Thymus (tissue), 11 donors: ENCODE measurements around the gene IFRD2. TPM values are rescaled to one million over a fixed set of nuclear protein-coding genes. Genes with fewer than 3 reads are reported as not detected.
A peak's percentile ranks its signal among the peaks of the same experiment; 100 is the strongest.

Source experiments
- DNase-seq, 9 donors: peaks; one replicate each; pipeline ENCODE4 v3.0.0-alpha.2; 2013; ENCODE audit warnings: low spot score in 9 of 9, low read depth in 6 of 9, missing footprints in 1 of 9
- H3K27ac ChIP-seq, 2 donors: one replicate each; pipeline ENCODE4 v1.5.1; 2013; ENCODE audit warnings: control low read depth in 1 of 2, low read depth in 1 of 2, low read length in 1 of 2, mild to moderate bottlenecking in 1 of 2, moderate library complexity in 1 of 2
- H3K27me3 ChIP-seq, 2 donors: one replicate each; pipeline ENCODE4 v1.5.1; 2013; ENCODE audit warnings: low read length in 1 of 2; ENCODE audit not compliant: control insufficient read depth in 2 of 2, insufficient read depth in 1 of 2
- H3K36me3 ChIP-seq, 2 donors: one replicate each; pipeline ENCODE4 v1.5.1; 2013; ENCODE audit warnings: low read length in 1 of 2, mild to moderate bottlenecking in 1 of 2, moderate library complexity in 1 of 2; ENCODE audit not compliant: control insufficient read depth in 2 of 2, insufficient read depth in 2 of 2
- H3K4me1 ChIP-seq, 2 donors: one replicate each; pipeline ENCODE4 v1.5.1; 2013; ENCODE audit warnings: low read length in 2 of 2; ENCODE audit not compliant: control insufficient read depth in 2 of 2, insufficient read depth in 2 of 2
- H3K4me3 ChIP-seq, 2 donors: one replicate each; pipeline ENCODE4 v1.5.1; 2013; ENCODE audit warnings: low read length in 2 of 2, control low read depth in 1 of 2, mild to moderate bottlenecking in 1 of 2
- H3K9me3 ChIP-seq, 2 donors: one replicate each; pipeline ENCODE4 v1.5.1; 2013; ENCODE audit warnings: low read length in 1 of 2, mild to moderate bottlenecking in 1 of 2; ENCODE audit not compliant: control insufficient read depth in 2 of 2, insufficient read depth in 1 of 2
- WGBS: extraction: QIAGEN DNeasy Blood & Tissue Kit; methylation state at CpG from one replicate; pipeline ENCODE4 v1.1.7; 2013; 5-methylcytosine and 5-hydroxymethylcytosine counted together
- polyA plus RNA-seq: library from polyadenylated mRNA; stranded (reverse); fragments of 200-250 nt; gene quantifications from one replicate; pipeline ENCODE4 v1.2.3, GENCODE V29; 2013
- total RNA-seq: library from RNA; stranded (reverse); fragments of 120-200 nt; gene quantifications from one replicate; pipeline ENCODE4 v1.2.4, GENCODE V29; 2013
- donor health status: healthy.

The IFRD2 gene
- total and polyA plus RNA-seq, 2 donors, result 31.0 to 52.3 TPM

- no peaks in the 10 kb centered on the region for H3K27me3 ChIP-seq
- no peaks in the 10 kb centered on the region for H3K36me3 ChIP-seq
- peak overlapping the region; percentile 74 to 85 for H3K27ac ChIP-seq
- H3K9me3 ChIP-seq, result no peaks in the 10 kb centered on the region
- H3K4me1 ChIP-seq, result peaks cover 12 to 24% of the 10 kb centered on the region in 2 donors
- 6% methylated on average over 12 of the region's 12 CpGs for whole genome bisulfite sequencing
- peak overlapping the region; percentile 48 to 56 for H3K4me3 ChIP-seq
- no peak for DNase-seq
These were observed 7.4 kb upstream of the IFRD2 start for GRCh38 chr3:50299638-50299928.

DNA sequence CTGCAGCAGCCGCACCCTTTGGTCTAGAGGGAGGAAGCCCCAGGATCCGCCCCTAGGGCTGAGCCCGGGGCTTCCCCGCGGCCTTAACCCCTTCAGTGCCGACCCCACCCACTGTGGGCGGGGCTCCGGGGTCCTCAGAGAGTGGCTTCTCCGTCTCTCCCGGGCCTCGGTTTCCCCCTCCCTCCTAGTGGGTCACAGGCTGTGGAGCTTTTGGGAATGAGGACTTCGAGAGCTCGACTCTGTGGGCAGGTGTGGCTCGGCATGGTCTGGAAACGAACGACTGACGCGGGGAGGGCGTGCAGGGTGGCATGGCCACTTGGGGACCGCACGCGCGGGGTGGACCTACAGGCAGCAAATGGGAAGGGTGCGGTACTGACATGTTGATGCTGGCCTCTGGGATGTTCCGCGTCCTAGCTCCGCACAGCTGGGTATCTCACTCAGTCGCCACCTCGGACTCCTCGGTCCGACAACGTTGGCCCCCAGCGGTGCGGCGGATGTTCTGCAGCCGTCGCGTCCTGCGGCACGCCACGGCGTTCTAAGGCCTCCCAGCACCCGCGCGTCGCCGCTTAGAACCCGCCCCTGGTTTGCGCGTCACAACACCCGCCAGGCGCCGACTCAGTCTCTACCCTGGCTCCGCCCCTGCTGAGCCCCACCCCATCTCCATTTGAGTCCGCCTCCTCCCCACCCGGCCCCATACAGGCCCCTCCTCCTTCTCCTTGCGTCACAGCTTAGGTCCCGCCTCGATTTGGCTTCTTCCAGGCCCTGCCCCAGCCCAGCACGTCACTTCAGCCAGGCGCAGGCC lies 6.8 kb upstream of the IFRD2 start, which contains the start of the genes HYAL3 and NAA80:
TSS of gene HYAL3 (minus strand) at position 570 of the 802 bp plus-strand sequence. CDS start 3,803 bp downstream, outside the sequence.
TSS of gene NAA80 (minus strand) at position 570 of the 802 bp plus-strand sequence. CDS start 1,942 bp downstream, outside the sequence.
- H3K36me3 ChIP-seq, result no peaks in the 10 kb centered on the region
- H3K9me3 ChIP-seq, result no peaks in the 10 kb centered on the region
- H3K27ac ChIP-seq, result peak within 1 kb of the TSS; percentile 88 to 98
- no peaks in the 10 kb centered on the region for H3K27me3 ChIP-seq
- H3K4me3 ChIP-seq, result peak within 1 kb of the TSS; percentile 56 to 89
- H3K4me1 ChIP-seq, result peaks cover 12 to 24% of the 10 kb centered on the region in 2 donors
- peak; percentile 98 to 100 (median 99) for DNase-seq
- under 1% methylated on average over 61 of the region's 61 CpGs for WGBS

GRCh38 chr3:50297896-50298725 lies 5.9 kb upstream of the IFRD2 start:
- 42% methylated on average over 9 of the region's 9 CpGs for WGBS
- peaks cover 12 to 25% of the 10 kb centered on the region in 2 donors for H3K4me1 ChIP-seq
- no peak for DNase-seq

DNA sequence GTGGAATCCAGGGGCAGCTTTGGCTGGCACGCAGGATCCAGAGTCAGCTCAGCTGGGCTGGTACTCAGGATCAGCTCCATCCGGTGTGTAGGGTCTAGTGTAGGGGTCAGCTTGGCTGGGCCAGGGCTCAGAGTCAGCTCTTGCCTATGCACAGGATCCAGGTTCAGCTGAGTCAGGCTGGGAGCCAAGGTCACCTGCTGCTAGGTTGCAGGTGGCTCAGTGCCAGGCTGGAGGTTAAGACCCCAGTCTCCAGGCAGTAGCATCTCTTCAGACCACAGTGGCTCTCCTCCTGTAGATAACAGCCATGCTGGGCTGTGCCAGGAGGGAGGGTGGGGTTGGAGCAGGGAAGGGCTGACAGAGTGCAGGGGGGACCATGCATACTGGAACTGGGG lies 5.2 kb upstream of the IFRD2 start:
- DNase-seq, result no peak
- Histone ChIP-seq H3K27ac (no peak overlapping the region), H3K4me1 (peaks cover 12 to 32% of the 10 kb centered on the region in 2 donors), H3K27me3 (no peaks in the 10 kb centered on the region), H3K9me3 (no peaks in the 10 kb centered on the region), H3K4me3 (no peak overlapping the region), H3K36me3 (no peaks in the 10 kb centered on the region)
- 100% methylated on average over 2 of the region's 2 CpGs for WGBS

More at GRCh38 chr3:50297896-50298725, 5.9 kb upstream of the IFRD2 start:
- Histone ChIP-seq H3K27me3 (no peaks in the 10 kb centered on the region), H3K4me3 (peak overlapping the region; percentile 56 to 89), H3K9me3 (no peaks in the 10 kb centered on the region), H3K27ac (peak overlapping the region; percentile 52 to 98), H3K36me3 (no peaks in the 10 kb centered on the region)

DNA sequence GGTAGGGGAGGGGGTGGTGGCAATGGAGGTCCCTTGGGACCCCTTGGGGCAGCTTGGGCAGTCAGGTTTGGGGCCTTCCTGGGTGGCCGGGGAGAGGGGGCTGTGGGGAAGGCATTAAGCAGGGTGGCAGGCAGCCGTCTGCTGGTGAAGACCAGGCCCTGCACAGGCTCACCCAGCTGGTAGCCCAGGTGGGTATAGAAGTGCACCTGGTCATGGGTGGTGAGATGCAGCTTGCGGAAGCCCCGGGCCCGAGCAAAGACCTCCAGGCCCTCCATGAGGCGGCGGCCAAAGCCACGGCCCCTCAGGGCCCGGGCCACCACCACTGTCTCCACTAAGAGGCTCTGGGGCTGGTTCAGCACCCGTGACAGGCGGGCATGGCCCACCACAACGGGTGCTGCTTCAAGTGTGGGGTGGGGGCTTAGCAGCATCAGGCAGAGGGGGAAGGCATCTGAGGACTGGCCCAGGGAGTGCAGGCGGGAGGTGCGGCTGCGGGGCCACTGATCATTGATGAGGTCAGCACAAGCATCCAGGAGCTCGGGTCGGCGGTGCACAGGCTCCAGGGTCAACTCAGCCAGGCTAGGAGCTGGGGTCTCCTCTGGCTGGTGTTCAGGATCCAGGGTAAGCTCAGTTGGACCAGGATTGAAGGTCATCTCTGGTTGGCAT lies 4.6 kb upstream of the IFRD2 start:
- H3K4me1 ChIP-seq, result peaks cover 12 to 33% of the 10 kb centered on the region in 2 donors
- no peak overlapping the region for H3K27ac ChIP-seq
- no peak for DNase-seq
- WGBS, result 98% methylated on average over 18 of the region's 18 CpGs
- no peaks in the 10 kb centered on the region for H3K36me3 ChIP-seq
- no peaks in the 10 kb centered on the region for H3K27me3 ChIP-seq
- no peaks in the 10 kb centered on the region for H3K9me3 ChIP-seq
- H3K4me3 ChIP-seq, result no peak overlapping the region

DNA sequence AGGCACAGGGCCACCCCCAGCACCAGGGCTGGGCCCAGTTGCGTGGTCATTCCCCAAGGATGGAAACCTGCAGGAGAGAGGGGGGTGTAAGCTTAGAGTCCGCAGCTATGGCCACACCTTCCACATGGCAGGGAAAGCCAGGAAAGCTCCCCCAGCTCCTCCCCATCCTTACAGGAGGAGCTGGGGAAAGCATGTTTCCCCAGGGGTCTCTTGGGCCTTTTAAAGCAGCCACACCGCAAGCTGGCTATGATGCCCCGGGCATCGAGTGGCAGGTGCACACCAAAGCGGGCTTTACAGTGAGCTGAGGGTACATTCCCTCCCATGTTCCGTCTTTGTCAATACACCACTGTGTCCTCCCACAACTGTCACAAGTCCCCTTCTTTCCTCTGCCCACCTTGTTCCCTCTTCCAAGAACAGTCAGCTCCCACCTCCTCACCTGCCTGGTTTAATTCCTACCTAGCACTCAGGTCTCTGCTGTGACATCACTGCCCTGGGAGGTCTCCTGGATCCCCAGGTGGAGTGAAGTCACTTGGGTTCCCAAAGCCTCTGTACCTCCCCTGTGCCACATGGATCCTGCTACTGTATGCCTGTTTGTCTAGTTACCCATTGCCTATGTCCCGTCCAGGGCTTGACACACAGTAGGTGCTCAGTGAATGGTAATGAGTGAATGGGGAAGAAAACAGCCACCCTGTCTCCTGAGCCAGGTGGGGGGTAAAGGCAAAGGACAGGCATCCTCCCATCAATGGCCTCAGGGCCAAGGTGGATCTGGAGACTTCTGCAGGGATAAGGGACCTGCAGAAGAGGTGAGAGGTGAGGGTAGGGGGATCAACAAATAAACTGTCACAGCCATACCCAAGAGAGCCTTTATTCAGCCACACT lies 3.6 kb upstream of the IFRD2 start:
- no peaks in the 10 kb centered on the region for H3K36me3 ChIP-seq
- H3K27me3 ChIP-seq, result no peaks in the 10 kb centered on the region
- H3K27ac ChIP-seq, result no peak overlapping the region
- no peak overlapping the region for H3K4me3 ChIP-seq
- WGBS, result 96% methylated on average over 8 of the region's 8 CpGs
- H3K4me1 ChIP-seq, result peaks cover 19 to 43% of the 10 kb centered on the region in 2 donors
- H3K9me3 ChIP-seq, result no peaks in the 10 kb centered on the region
- DNase-seq, result no peak

- Histone ChIP-seq H3K4me3 (no peak overlapping the region), H3K9me3 (no peaks in the 10 kb centered on the region), H3K36me3 (peaks cover 3 to 7% of the 10 kb centered on the region in 2 donors), H3K27me3 (no peaks in the 10 kb centered on the region), H3K27ac (no peak overlapping the region), H3K4me1 (peaks cover 15 to 34% of the 10 kb centered on the region in 2 donors)
- WGBS, result 98% methylated on average over 22 of the region's 22 CpGs
- no peak for DNase-seq
These were observed 2.5 kb upstream of the IFRD2 start for GRCh38 chr3:50294492-50295403.
